Stomach (tissue), 4 donors: ENCODE data around the gene ATP6V1G3.

Experiments
- EP300 ChIP-seq: sonication (generic); formaldehyde crosslinking; IDR thresholded peaks from one replicate; pipeline ENCODE4 v1.6.1; 2017; ENCODE audit warnings: antibody characterized with exemption
- POLR2A ChIP-seq, 4 donors: fragments of 450-650 bp; IDR thresholded peaks; one replicate each; pipeline ENCODE4 v1.6.1; 2016; ENCODE audit warnings: antibody characterized with exemption in 4 of 4, control low read depth in 2 of 4, mild to moderate bottlenecking in 1 of 4, moderate library complexity in 1 of 4
- POLR2AphosphoS5 ChIP-seq, 3 donors: sonication (generic); formaldehyde crosslinking; IDR thresholded peaks; one replicate each; pipeline ENCODE4 v1.6.1; 2016; ENCODE audit warnings: antibody characterized with exemption in 3 of 3
- TF ChIP-seq, protein P1 (sequence below), 7 experiments: fragments of 450-650 bp in 4 of 7; fragments of 200-600 bp in 3 of 7; sonication (generic) in 3 of 7; IDR thresholded peaks; one replicate each; pipeline ENCODE4 v1.5.1; 2016 to 2019; ENCODE audit warnings: antibody characterized with exemption in 7 of 7, control low read depth in 2 of 7, mild to moderate bottlenecking in 1 of 7

DNA sequence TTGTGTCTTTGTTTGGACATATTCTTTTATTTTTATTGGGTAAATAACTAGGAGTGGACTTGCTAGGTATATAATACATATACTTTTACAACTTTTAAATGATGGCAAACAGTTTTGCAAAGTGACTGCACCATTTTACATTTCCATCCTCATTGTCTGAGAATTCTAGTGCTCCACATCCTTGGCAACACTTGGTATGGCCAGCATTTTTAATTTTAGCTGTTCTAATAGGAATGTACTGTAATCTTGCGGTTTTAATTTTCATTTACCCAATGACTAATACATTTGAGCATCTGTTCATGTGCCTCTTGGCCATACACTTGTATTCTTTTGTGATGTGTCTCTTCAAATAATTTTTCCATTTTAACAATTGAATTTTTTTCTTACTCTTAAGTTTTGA, 37.0 kb upstream of the ATP6V1G3 start:
- TF ChIP-seq EP300 (no peak), POLR2A (IDR thresholded peaks at IDR 0.05) (no peak), POLR2AphosphoS5 (IDR thresholded peaks at IDR 0.05) (no peak)
- TF ChIP-seq, protein P1, sequence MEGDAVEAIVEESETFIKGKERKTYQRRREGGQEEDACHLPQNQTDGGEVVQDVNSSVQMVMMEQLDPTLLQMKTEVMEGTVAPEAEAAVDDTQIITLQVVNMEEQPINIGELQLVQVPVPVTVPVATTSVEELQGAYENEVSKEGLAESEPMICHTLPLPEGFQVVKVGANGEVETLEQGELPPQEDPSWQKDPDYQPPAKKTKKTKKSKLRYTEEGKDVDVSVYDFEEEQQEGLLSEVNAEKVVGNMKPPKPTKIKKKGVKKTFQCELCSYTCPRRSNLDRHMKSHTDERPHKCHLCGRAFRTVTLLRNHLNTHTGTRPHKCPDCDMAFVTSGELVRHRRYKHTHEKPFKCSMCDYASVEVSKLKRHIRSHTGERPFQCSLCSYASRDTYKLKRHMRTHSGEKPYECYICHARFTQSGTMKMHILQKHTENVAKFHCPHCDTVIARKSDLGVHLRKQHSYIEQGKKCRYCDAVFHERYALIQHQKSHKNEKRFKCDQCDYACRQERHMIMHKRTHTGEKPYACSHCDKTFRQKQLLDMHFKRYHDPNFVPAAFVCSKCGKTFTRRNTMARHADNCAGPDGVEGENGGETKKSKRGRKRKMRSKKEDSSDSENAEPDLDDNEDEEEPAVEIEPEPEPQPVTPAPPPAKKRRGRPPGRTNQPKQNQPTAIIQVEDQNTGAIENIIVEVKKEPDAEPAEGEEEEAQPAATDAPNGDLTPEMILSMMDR (IDR thresholded peaks at IDR 0.05): no peak
